GM19455 (cell line): ENCODE results near the gene COMT.
"Not testable (repeated sequence)": the region's sequence is repeated elsewhere in the genome, so short reads cannot be mapped to it uniquely, and the experiment has no call there.

Experiments
- ATAC-seq: cut with Tn5 transposase; IDR thresholded peaks from one replicate; pipeline ENCODE4 v1.9.1; 2021; ENCODE audit not compliant: unreplicated experiment

COMT gene

GRCh38 chr22:19941365-19942082, at the start of gene COMT, which contains the start of gene TXNRD2:
TSS of gene COMT (plus strand) at chr22:19941772. CDS start at chr22:19962527, 20,755 bp downstream.
TSS of gene TXNRD2 (minus strand) at chr22:19941818. CDS start at chr22:19941803, 15 bp downstream.
- ATAC-seq, result no peak

GRCh38 chr22:19892257-19892879, 49.2 kb upstream of the COMT start:
- no peak for ATAC-seq

DNA sequence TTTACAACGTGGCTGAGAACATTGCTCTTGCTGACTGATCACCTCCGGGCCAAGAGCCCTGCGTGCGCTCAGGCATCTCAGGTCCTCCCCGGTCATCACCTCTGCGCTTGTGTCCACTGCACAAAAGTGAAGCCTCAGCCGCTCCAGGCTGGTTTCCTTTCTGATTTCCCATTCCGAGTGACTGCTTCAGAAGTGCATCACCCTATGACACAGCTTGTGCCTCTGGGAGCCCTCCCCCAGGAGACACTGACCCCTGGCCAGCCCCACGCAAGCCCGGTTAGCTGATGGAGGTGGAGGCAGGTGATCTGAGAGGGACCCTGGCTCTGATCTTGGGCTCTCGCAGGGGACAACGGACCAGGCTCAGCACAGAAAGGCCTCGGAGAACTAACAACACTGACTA, 48.6 kb upstream of the COMT start:
- ATAC-seq, result no peak

DNA sequence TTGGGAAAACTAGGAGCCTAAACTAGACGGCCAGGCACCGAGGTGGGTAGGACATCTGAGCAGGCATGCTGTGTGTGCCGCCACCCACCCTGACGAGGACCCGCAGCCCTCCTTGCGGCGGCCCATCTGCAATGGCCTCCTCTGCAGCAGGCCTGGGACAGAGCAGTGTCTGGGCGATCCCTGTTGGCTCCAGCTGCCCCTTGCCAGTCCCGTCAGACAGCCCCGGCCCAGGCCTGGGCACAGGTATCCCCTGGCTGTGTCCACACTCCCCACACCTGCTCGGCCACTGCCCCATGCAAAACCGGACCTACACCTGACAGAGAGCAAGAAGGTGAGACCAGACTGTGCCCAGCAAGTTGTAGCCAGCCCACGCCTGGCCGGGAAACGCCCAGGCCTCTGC, 48.2 kb upstream of the COMT start:
- ATAC-seq, result no peak

- ATAC-seq, result no peak
Measured at GRCh38 chr22:19895160-19895849, 46.3 kb upstream of the COMT start.

DNA sequence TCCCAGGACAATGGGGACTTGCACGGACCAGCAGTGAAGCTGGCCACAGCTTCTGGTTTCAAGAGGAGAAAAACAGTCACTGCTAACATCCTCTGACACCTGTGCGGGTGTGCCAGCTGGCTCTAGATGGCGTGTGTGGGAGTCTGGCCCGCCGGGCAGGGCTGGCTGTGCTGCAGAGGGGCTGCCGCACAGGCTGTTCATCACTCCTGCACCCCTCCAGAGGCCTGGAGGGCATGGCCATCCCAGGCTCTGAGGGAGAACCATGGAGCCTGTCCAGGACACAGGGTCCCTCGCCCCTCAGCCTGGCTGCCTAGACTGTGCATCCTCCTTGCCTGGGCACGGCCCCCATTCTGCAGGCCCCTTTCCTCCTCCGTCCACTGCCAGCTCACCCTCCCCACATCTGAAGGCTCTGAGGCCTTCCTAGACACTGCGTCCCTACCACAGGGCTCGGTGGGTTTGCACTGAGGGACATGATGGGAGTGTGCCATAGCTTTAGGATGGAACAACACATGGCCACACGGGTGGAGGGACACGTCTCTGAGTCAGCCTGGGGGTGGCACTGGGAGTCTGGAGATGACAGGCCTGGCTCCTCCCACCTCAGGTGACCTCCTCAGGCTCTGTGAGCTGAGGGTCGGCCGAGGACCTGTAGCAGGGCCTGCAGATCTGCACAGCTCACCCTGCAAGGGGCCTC, 44.8 kb upstream of the COMT start:
- ATAC-seq, result no peak

GRCh38 chr22:19897726-19898125, 43.8 kb upstream of the COMT start:
- no peak for ATAC-seq

- no peak for ATAC-seq
Measured at GRCh38 chr22:19898145-19898544, 43.4 kb upstream of the COMT start.

DNA sequence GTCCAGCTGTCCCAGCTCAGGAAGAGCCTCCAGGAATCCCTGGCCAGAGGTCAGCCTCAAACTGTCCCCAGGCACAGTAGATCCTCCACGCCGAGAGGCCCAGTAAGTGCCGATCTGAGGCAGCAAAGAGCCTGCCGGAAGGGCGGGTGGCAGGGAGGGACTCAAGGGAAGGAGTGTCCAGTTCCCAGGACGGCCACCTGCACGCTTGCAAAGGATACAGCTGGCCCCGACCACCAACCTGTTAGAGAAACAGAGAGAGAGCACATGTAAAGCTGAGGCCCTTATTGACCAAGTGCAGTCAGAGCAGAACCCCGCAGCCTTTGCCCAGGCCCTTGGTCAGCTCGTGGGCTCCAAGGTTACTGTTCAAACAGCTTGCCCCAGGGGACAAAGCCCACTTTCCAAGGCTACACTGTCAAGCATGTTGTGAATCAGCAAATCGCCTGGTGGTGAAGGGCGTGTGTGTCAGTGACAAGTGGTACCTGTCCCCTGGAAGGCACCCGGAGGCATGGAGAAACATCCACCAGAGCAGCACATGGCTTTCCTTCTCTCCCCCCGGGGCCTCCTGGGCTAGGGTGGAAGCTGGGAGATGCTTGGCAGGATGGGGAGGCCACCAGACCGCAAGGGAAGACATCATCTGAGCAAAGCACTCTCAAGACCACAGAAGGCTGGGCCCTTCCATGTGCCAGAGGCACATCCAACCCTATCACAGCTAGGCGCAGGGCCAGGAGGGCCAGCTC, 42.6 kb upstream of the COMT start:
- ATAC-seq, result no peak

GRCh38 chr22:19900707-19901436, 40.7 kb upstream of the COMT start:
- no peak for ATAC-seq

DNA sequence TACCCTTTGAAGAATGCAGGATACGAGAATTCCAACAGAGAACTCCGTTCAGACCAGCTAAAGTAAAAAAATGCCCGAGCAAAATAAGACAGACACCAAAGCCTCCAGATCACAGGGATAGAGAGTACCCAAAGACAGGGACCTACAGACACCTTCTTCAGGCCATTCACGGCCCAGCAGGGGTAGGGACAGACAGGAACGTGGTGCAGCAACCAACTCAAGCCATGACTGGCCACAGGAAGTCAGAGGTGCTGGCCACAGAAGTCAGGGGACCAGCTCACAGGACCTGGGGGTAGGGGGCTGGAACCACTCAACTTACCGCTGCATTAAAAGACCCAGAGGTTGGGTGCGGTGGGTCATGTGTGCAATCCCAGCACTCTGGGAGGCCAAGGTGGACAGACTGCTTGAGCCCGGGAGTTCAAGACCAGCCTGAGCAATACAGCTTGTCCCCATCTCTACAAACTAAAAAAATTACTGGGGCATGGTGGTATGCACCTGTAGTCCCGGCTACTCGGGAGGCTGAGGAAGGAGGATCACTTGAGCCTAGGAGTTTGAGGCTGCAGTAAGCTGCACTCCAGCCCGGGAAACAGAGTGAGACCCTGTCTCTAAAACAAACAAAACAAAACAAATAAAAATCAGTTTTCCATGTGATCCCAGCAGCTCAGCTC, 39.9 kb upstream of the COMT start:
- no peak for ATAC-seq

GRCh38 chr22:19902245-19902715, 39.3 kb upstream of the COMT start:
- ATAC-seq, result no peak

DNA sequence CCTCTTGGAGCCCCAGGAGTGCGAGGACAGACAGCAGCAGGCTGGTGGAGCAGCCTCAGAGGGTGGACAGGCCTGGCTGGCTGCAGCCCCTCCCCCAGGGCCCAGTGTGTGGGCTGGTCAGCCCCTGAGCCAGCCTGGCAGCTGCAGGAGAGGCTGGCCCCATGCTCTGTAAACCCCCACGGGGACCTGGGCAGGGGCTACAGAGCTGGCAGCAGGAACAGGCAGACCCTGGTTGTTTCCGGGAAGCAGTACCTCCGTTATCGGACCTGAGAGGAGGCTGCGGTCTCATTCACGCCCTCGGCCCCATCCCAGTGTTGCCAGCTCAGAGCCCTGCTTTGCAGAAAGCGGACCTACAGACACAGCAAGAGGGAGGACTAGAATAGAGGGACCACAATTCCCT, 38.5 kb upstream of the COMT start:
- ATAC-seq, result no peak

DNA sequence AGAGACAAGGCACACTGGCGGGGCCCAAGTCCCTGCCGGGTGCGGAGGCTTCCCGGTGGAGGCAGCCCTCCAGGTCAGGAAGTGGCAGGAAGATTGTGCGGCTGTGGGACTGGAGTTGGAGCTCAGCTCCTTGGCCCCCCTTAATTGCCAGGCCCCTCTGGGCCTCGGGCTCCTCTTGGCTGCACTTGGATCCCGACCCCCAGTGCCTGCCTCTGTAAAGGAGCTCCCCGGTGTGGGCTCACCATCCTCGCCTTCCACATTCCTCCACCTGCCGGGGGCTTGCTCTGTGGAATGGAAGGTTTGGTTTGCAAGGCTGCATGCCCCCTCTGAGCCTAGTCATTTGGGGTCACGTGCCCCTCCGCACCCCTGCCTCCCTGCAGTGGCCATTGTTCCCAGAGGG, 38.1 kb upstream of the COMT start:
- ATAC-seq, result no peak

GRCh38 chr22:19904174-19904856, 37.3 kb upstream of the COMT start:
- ATAC-seq, result no peak

DNA sequence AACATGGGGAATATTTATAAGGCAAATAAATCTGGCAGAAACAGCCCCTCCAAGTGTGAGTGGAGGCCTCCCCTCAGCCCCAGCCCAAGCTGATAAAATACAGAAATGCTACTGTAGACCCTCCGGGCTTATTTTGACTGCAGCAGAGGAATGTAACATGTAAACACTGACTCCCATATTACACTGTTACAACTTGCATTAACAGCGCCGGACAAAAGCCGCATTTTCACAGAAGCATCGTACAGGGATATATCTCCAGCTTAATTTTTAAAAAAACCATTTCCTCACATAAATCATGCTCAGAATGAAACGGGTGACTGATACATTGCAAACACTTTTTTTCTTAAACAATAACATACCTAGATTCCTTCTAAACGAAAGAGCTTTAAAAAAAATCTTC, 36.6 kb upstream of the COMT start:
- no peak for ATAC-seq

DNA sequence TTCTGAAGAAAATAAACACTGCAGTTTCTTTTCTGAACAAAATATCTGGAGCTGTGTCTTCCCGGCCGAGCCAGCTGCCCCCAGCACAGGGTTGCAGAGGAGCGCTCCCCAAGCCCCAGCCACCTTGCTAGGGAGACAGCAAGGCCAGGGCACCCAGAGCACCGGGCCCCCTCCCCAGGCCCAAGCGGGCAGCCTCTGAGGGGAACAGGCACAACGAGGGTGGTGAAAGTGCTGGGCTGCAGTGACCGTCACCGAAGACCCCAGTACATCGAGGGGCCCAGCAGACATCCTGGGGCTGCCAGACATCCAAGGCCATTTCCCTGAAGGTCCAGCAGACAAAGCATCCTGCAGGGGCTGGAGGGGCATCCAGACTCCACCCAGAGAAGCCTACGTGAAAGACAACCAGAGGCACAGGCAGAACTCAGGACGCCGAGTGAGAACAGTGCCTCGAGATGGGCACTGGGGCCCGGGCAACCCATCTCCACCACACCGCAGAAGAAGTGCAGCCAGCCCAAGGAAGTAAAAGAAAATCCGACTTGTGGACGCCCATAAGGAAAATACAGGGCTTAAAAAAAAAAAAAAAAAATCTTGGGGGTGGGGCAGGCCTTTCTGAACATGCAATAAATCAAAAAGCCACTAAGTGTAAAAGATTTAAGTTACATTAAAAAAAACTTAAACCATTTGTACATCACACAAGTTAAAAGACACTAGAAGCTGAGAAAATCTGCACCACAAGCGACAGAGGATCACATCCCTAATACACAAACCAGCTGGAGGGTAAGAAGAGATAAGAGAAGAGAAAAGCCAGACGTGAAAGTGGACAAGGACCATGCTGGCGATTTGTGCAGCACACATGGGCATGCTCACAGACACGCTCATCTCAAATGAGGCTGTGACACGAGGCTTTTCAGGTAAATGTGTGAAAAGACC, 36.0 kb upstream of the COMT start:
- no peak for ATAC-seq

GRCh38 chr22:19906864-19907263, 34.7 kb upstream of the COMT start:
- not testable (repeated sequence) for ATAC-seq
